ENCODE measurements around the gene C7. TPM values are rescaled to one million over a fixed set of nuclear protein-coding genes. Genes with fewer than 3 reads are reported as not detected.

C7 gene
- total and polyA plus RNA-seq, 9 donors: 0.80 to 15.7 (median 1.5) TPM

DNA sequence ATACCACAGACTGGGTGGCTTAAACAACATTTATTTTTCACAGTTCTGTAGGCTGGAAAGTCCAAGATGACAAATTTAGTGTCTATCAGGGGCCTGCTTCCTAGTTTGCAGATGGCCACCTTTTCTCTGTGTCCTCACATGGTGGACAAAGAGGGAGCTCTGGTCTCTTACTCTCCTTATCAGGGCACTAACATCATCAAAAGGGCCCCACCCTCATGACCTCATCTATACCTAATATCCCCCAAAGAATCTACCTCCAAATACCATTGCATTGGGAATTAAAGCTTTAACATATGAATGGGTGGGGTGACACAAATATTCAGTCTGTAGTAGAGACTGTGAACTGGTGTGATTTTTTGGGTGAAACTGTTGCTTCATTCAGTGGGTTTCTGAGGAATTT lies 78.1 kb downstream of the C7 start:
- no peaks in the 10 kb centered on the region for H3K27me3 ChIP-seq (ENCODE audit: control insufficient read depth, insufficient read depth, low read length)
- no peak for DNase-seq
- no peak overlapping the region for H3K27ac ChIP-seq (ENCODE audit: low read length)
- no peaks in the 10 kb centered on the region for H3K9me3 ChIP-seq (replicated peaks; ENCODE audit: control insufficient read depth, low read depth, low read length)
- H3K4me1 ChIP-seq (ENCODE audit: control insufficient read depth, insufficient read depth, low read length): no peaks in the 10 kb centered on the region
- no peak overlapping the region for H3K4me3 ChIP-seq (ENCODE audit: low read length)
- H3K36me3 ChIP-seq (ENCODE audit: control insufficient read depth, insufficient read depth, low read length): no peaks in the 10 kb centered on the region

DNA sequence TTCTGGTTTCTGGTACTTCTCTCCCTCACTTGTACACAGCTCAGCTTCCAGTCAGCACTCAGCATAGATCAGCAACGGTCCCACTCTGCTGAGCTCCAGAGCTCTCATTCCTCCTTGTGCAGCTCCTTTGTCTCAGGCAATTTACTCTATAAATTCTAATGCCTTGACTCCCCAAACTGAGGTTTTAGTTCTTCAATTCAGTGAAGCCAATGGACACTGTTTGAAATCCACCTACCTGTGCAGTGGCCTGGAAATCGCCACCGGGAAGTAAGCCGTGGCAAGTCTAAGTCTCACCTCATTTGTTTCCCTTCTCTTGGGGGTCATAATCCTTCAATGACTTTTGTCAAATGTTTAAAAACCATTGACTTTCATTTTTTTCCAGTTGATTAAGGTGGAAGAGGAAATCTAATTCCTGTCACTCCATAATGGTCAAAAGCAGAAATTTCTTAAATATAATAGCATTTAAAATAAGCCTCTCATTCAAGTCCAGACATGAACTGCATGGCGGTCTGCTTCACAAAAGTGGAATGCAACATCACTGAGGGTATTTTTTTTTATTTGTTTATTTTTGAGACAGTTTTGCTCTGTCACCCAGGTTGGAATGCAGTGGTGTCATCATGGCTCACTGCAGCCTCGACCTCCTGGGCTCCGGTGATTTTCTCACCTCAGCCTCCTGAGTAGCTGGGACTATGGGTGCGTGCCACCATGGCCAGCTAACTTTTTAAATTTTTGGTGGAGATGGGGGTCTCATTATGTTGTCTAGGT lies 79.6 kb downstream of the C7 start:
- H3K4me3 ChIP-seq (ENCODE audit: low read length): no peak overlapping the region
- H3K27me3 ChIP-seq (ENCODE audit: control insufficient read depth, insufficient read depth, low read length): no peaks in the 10 kb centered on the region
- H3K9me3 ChIP-seq (replicated peaks; ENCODE audit: control insufficient read depth, low read depth, low read length): no peaks in the 10 kb centered on the region
- no peaks in the 10 kb centered on the region for H3K36me3 ChIP-seq (ENCODE audit: control insufficient read depth, insufficient read depth, low read length)
- no peak overlapping the region for H3K27ac ChIP-seq (ENCODE audit: low read length)
- H3K4me1 ChIP-seq (ENCODE audit: control insufficient read depth, insufficient read depth, low read length): no peaks in the 10 kb centered on the region
- 89% methylated on average over 4 of the region's 8 CpGs for WGBS (ENCODE audit: insufficient coverage)
- DNase-seq: no peak

- Histone ChIP-seq H3K27ac (ENCODE audit: low read length) (no peak overlapping the region), H3K27me3 (ENCODE audit: control insufficient read depth, insufficient read depth, low read length) (no peaks in the 10 kb centered on the region), H3K4me1 (ENCODE audit: control insufficient read depth, insufficient read depth, low read length) (no peaks in the 10 kb centered on the region), H3K9me3 (replicated peaks; ENCODE audit: control insufficient read depth, low read depth, low read length) (no peaks in the 10 kb centered on the region), H3K4me3 (ENCODE audit: low read length) (no peak overlapping the region), H3K36me3 (ENCODE audit: control insufficient read depth, insufficient read depth, low read length) (no peaks in the 10 kb centered on the region)
- WGBS (ENCODE audit: insufficient coverage): no CpG with 5 or more reads among the region's 2 CpGs
- DNase-seq: peak; percentile 12
These were observed 82.1 kb downstream of the C7 start for GRCh38 chr5:40991168-40991980.

DNA sequence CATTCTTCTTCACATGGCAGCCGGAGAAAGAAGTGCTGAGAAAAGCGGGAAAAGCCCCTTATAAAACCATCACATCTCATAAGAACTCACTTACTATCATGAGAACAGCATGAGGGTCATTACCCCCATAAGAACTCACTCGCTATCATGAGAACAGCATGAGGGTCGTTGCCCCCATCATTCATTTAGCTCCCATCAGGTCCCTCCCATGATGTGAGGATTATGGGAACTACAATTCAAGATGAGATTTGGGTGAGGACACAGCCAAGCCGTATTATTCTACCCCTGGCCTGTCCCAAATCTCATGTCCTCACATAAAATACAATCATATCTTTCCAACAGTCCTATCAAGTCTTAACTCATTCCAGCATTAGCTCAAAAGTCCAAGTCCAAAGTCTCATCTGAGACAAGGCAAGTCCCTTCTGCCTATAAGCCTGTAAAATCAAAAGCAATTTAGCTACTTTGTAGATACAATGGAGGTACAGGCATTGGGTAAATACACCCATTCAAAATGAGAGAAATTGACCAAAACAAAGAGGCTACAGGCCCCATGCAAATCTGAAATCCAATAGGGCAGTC lies 82.8 kb downstream of the C7 start:
- H3K27me3 ChIP-seq (ENCODE audit: control insufficient read depth, insufficient read depth, low read length): no peaks in the 10 kb centered on the region
- H3K27ac ChIP-seq (ENCODE audit: low read length): no peak overlapping the region
- DNase-seq: no peak
- no peaks in the 10 kb centered on the region for H3K4me1 ChIP-seq (ENCODE audit: control insufficient read depth, insufficient read depth, low read length)
- no CpG with 5 or more reads among the region's 5 CpGs for WGBS (ENCODE audit: insufficient coverage)
- no peak overlapping the region for H3K4me3 ChIP-seq (ENCODE audit: low read length)
- no peaks in the 10 kb centered on the region for H3K36me3 ChIP-seq (ENCODE audit: control insufficient read depth, insufficient read depth, low read length)
- H3K9me3 ChIP-seq (replicated peaks; ENCODE audit: control insufficient read depth, low read depth, low read length): no peaks in the 10 kb centered on the region

- Histone ChIP-seq H3K36me3 (ENCODE audit: control insufficient read depth, insufficient read depth, low read length) (no peaks in the 10 kb centered on the region), H3K9me3 (replicated peaks; ENCODE audit: control insufficient read depth, low read depth, low read length) (no peaks in the 10 kb centered on the region), H3K27ac (ENCODE audit: low read length) (no peak overlapping the region), H3K4me1 (ENCODE audit: control insufficient read depth, insufficient read depth, low read length) (no peaks in the 10 kb centered on the region), H3K4me3 (ENCODE audit: low read length) (no peak overlapping the region), H3K27me3 (ENCODE audit: control insufficient read depth, insufficient read depth, low read length) (no peaks in the 10 kb centered on the region)
- no peak for DNase-seq
- 76% methylated on average over 2 of the region's 5 CpGs for WGBS (ENCODE audit: insufficient coverage)
These were observed 86.7 kb downstream of the C7 start for GRCh38 chr5:40995801-40996586.

DNA sequence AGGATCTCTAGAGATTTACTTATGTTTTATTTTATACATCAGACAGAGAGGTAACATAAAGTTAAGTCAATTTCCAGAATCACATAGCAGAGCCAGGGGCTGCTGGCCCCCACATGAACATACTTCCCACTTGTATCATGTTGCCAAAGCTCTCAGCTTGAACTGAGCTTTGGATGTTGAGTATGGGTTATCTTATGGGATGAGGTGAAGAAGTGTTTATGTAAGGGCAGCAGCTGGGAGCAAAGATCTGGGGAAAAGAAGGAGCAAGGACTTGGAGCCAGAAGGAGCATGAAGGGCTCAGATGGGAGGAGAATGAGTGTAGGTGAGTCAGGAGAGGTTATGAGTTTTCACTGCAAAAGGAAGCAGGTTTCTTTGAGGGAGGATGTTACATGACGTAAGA lies 89.8 kb downstream of the C7 start:
- WGBS (ENCODE audit: insufficient coverage): no CpG with 5 or more reads among the region's 1 CpG
- Histone ChIP-seq H3K36me3 (ENCODE audit: control insufficient read depth, insufficient read depth, low read length) (no peaks in the 10 kb centered on the region), H3K9me3 (replicated peaks; ENCODE audit: control insufficient read depth, low read depth, low read length) (no peaks in the 10 kb centered on the region), H3K27me3 (ENCODE audit: control insufficient read depth, insufficient read depth, low read length) (no peaks in the 10 kb centered on the region), H3K4me1 (ENCODE audit: control insufficient read depth, insufficient read depth, low read length) (no peaks in the 10 kb centered on the region), H3K27ac (ENCODE audit: low read length) (no peak overlapping the region), H3K4me3 (ENCODE audit: low read length) (no peak overlapping the region)
- no peak for DNase-seq

DNA sequence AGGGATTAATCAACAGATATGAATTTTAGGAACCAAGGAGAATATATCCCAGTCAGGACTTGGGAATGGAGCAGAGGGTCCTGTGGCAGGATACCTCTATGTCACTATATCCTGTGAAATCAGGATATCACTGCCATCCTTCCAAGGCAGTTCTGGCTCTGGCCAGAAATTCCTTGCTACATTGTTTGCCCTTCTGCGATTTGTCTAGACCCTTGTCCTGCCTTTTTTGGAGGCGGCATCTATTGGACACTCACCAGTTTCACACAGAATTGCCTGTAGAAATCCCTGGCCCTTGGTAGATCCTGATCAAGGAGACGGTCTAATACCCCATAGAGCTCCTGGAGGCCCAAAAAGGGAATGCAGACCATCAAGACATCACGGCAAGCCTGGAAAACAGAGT lies 90.7 kb downstream of the C7 start:
- DNase-seq: no peak
- WGBS (ENCODE audit: insufficient coverage): 81% methylated on average over 4 of the region's 4 CpGs
- H3K27me3 ChIP-seq (ENCODE audit: control insufficient read depth, insufficient read depth, low read length): no peaks in the 10 kb centered on the region
- no peaks in the 10 kb centered on the region for H3K36me3 ChIP-seq (ENCODE audit: control insufficient read depth, insufficient read depth, low read length)
- H3K27ac ChIP-seq (ENCODE audit: low read length): no peak overlapping the region
- no peak overlapping the region for H3K4me3 ChIP-seq (ENCODE audit: low read length)
- no peaks in the 10 kb centered on the region for H3K9me3 ChIP-seq (replicated peaks; ENCODE audit: control insufficient read depth, low read depth, low read length)
- no peaks in the 10 kb centered on the region for H3K4me1 ChIP-seq (ENCODE audit: control insufficient read depth, insufficient read depth, low read length)

DNA sequence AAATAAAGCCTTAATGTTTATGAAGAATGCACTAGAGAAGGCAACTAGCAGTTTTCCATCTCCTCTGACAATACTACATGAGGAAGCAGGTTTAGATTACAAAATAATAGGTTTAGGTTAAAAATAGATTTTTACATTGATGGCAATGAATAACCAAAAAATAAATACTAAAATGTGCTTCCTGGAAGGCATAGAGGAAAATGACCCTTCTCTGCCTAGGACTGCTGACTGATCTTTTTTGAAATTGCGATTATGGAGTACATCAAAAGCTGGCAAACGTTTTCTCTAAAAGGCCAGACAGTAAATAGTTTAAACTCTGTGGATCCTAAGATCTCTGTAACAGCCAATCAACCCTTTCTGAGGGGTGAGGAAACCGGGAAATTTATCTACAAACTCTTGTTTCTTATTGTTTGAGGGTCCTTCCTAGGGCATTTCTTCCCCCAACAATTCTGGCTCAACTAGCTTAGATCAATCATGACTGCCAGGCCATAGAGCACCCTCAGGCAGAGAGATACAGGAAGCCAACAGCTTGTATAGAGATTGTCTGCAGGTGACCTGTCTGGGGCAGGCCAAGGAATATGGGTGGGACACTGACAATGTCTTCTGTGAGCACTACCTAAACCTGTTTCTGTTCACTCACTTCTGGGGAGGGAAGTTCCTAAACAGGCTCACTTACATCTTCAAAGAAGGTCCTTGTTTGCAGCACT lies 94.5 kb downstream of the C7 start:
- Histone ChIP-seq H3K9me3 (replicated peaks; ENCODE audit: control insufficient read depth, low read depth, low read length) (no peaks in the 10 kb centered on the region), H3K4me3 (ENCODE audit: low read length) (no peak overlapping the region), H3K36me3 (ENCODE audit: control insufficient read depth, insufficient read depth, low read length) (no peaks in the 10 kb centered on the region), H3K4me1 (ENCODE audit: control insufficient read depth, insufficient read depth, low read length) (no peaks in the 10 kb centered on the region), H3K27ac (ENCODE audit: low read length) (no peak overlapping the region), H3K27me3 (ENCODE audit: control insufficient read depth, insufficient read depth, low read length) (no peaks in the 10 kb centered on the region)
- no CpG with 5 or more reads among the region's 3 CpGs for WGBS (ENCODE audit: insufficient coverage)
- no peak for DNase-seq

- no peaks in the 10 kb centered on the region for H3K9me3 ChIP-seq (replicated peaks; ENCODE audit: control insufficient read depth, low read depth, low read length)
- H3K27me3 ChIP-seq (ENCODE audit: control insufficient read depth, insufficient read depth, low read length): no peaks in the 10 kb centered on the region
- H3K4me3 ChIP-seq (ENCODE audit: low read length): no peak overlapping the region
- H3K4me1 ChIP-seq (ENCODE audit: control insufficient read depth, insufficient read depth, low read length): no peaks in the 10 kb centered on the region
- WGBS (ENCODE audit: insufficient coverage): 91% methylated on average over 5 of the region's 7 CpGs
- DNase-seq: no peak
- H3K27ac ChIP-seq (ENCODE audit: low read length): no peak overlapping the region
- H3K36me3 ChIP-seq (ENCODE audit: control insufficient read depth, insufficient read depth, low read length): no peaks in the 10 kb centered on the region
These were observed 95.6 kb downstream of the C7 start for GRCh38 chr5:41004931-41005330.

Data from muscle of leg (tissue), 11 donors.